HCT116 (cell line): Measurements from ENCODE around the gene PODN. TPM values are rescaled to one million over a fixed set of nuclear protein-coding genes. Genes with fewer than 3 reads are reported as not detected.

ENCODE experiments used
- ATAC-seq: fragments of 200-7000 bp; cut with Tn5 transposase; 2 replicates; pipeline ENCODE4 v1.9.1; 2020; ENCODE audit warnings: mild to moderate bottlenecking, moderate library complexity
- BruUV-seq: library from RNA; stranded (reverse); fragments of 400-500 nt; replicated peaks from 2 replicates; lab custom pipeline; 2021; lab: Mats Ljungman, UMichigan
- CTCF ChIA-PET: fragments of 300-600 bp; sonication (Branson Sonifier 250); formaldehyde crosslinking; loops from one replicate; lab custom pipeline; 2021; ENCODE audit warnings: antibody characterized with exemption; lab: Charles Lee
- POLR2A ChIA-PET: fragments of 300-600, 350-600 bp; sonication (Branson Sonifier 250); formaldehyde crosslinking; loops from one replicate; lab custom pipeline; 2021; ENCODE audit warnings: antibody characterized with exemption; lab: Charles Lee
- RAD21 ChIA-PET, 2 experiments: fragments of 300-600 bp; sonication (Branson Sonifier 250); formaldehyde crosslinking; loops; one replicate each; lab custom pipeline; 2023; ENCODE audit warnings: low total read pairs in 2 of 2; ENCODE audit not compliant: uncharacterized antibody in 2 of 2, unreplicated experiment in 2 of 2, low non-redundant PET in 1 of 2; lab: Charles Lee
- DNase-seq: peaks from one replicate; pipeline ENCODE4 v3.0.0-alpha.2; 2010; ENCODE audit warnings: low read depth, low spot score
- H2AFZ ChIP-seq: fragments of 200-600 bp; shearing (Covaris generic), sonication (generic); 2 replicates; pipeline ENCODE4 v1.6.1; 2017; ENCODE audit warnings: low read depth, mixed run types, mixed read lengths, antibody characterized with exemption, low read length; ENCODE audit not compliant: poor library complexity, severe bottlenecking
- H3K27ac ChIP-seq: 2 replicates; pipeline ENCODE4 v1.5.1; 2012; ENCODE audit warnings: low read depth, low read length
- H3K27me3 ChIP-seq: fragments of 200-600 bp; sonication (generic); 2 replicates; pipeline ENCODE4 v1.6.1; 2016; ENCODE audit warnings: mixed run types, low read length, mixed read lengths; ENCODE audit not compliant: insufficient read depth
- H3K36me3 ChIP-seq, 2 experiments: fragments of 200-500 bp in 1 of 2; fragments of 200-600 bp in 1 of 2; sonication (Bioruptor generic) in 1 of 2; sonication (generic) in 1 of 2; 2 replicates each; pipeline versions ENCODE4 v1.5.1 to v1.6.1; 2014 to 2016; ENCODE audit warnings: low read length in 2 of 2, inconsistent platforms in 1 of 2, mixed read lengths in 1 of 2, mixed run types in 1 of 2; ENCODE audit not compliant: insufficient read depth in 2 of 2, control insufficient read depth in 1 of 2
- H3K4me1 ChIP-seq, 2 experiments: fragments of 200-600 bp in 1 of 2; sonication (generic) in 1 of 2; 2 replicates each; pipeline versions ENCODE4 v1.5.1 to v1.6.1; 2012 to 2017; ENCODE audit warnings: low read length in 2 of 2, inconsistent platforms in 1 of 2, mild to moderate bottlenecking in 1 of 2, mixed read lengths in 1 of 2, mixed run types in 1 of 2, moderate library complexity in 1 of 2; ENCODE audit not compliant: insufficient read depth in 2 of 2, control insufficient read depth in 1 of 2
- H3K4me2 ChIP-seq: fragments of 200-600 bp; sonication (generic); 2 replicates; pipeline ENCODE4 v1.6.1; 2017; ENCODE audit warnings: mixed run types, low read length, mixed read lengths
- H3K4me3 ChIP-seq, 2 experiments: fragments of 200-600 bp in 1 of 2; sonication (generic) in 1 of 2; replicated peaks in 1 of 2; 2 replicates each; pipeline ENCODE4 v1.5.1; 2011 to 2016; ENCODE audit warnings: low read length in 2 of 2, control low read depth in 1 of 2, low read depth in 1 of 2, mild to moderate bottlenecking in 1 of 2, mixed read lengths in 1 of 2, mixed run types in 1 of 2
- H3K79me2 ChIP-seq: fragments of 200-600 bp; sonication (generic); 2 replicates; pipeline ENCODE4 v1.6.1; 2017; ENCODE audit warnings: mild to moderate bottlenecking, mixed run types, low read length, moderate library complexity, mixed read lengths; ENCODE audit not compliant: insufficient read depth
- H3K9ac ChIP-seq: fragments of 200-600 bp; sonication (generic); 2 replicates; pipeline ENCODE4 v1.6.1; 2016; ENCODE audit warnings: low read length, mixed read lengths
- H3K9me2 ChIP-seq: fragments of 200-600 bp; sonication (generic), shearing (Covaris generic); 2 replicates; pipeline ENCODE4 v1.6.1; 2017; ENCODE audit warnings: mixed run types, mild to moderate bottlenecking, moderate library complexity; ENCODE audit not compliant: insufficient read depth
- H3K9me3 ChIP-seq, 2 experiments: fragments of 200-500 bp in 1 of 2; fragments of 200-600 bp in 1 of 2; sonication (Bioruptor generic) in 1 of 2; sonication (generic) in 1 of 2; 2 replicates each; pipeline ENCODE4 v1.6.1; 2014 to 2017; ENCODE audit warnings: low read length in 2 of 2, mixed read lengths in 2 of 2, inconsistent platforms in 1 of 2, low read depth in 1 of 2, mild to moderate bottlenecking in 1 of 2, mixed run types in 1 of 2, moderate library complexity in 1 of 2; ENCODE audit not compliant: control insufficient read depth in 1 of 2, insufficient read depth in 1 of 2
- H4K20me1 ChIP-seq: fragments of 200-600 bp; sonication (generic), shearing (Covaris generic); 2 replicates; pipeline ENCODE4 v1.6.1; 2017; ENCODE audit warnings: mixed run types, mild to moderate bottlenecking, moderate library complexity; ENCODE audit not compliant: insufficient read depth
- ATF3 ChIP-seq: IDR thresholded peaks from 2 replicates; pipeline ENCODE4 v1.6.1; 2012
- CBX3 ChIP-seq: IDR thresholded peaks from 2 replicates; pipeline ENCODE4 v1.6.1; 2012; ENCODE audit warnings: low read depth
- CEBPB ChIP-seq: IDR thresholded peaks from 2 replicates; pipeline ENCODE4 v1.6.1; 2012; ENCODE audit warnings: low read depth
- EGR1 ChIP-seq: IDR thresholded peaks from 2 replicates; pipeline ENCODE4 v1.6.1; 2012; ENCODE audit warnings: low read depth
- ELF1 ChIP-seq: IDR thresholded peaks from 2 replicates; pipeline ENCODE4 v1.6.1; 2012; ENCODE audit warnings: low read depth, borderline replicate concordance
- FOSL1 ChIP-seq: IDR thresholded peaks from 2 replicates; pipeline ENCODE4 v1.6.1; 2012; ENCODE audit warnings: low read depth
- JUND ChIP-seq: IDR thresholded peaks from 2 replicates; pipeline ENCODE4 v1.6.1; 2012
- MAX ChIP-seq: IDR thresholded peaks from 2 replicates; pipeline ENCODE4 v1.6.1; 2012
- POLR2A ChIP-seq: IDR thresholded peaks from 2 replicates; pipeline ENCODE4 v1.7.0; 2011; ENCODE audit warnings: borderline replicate concordance; ENCODE audit not compliant: insufficient read depth, insufficient read length; ENCODE audit errors: extremely low read depth
- RAD21 ChIP-seq: IDR thresholded peaks from 2 replicates; pipeline ENCODE4 v1.6.1; 2012; ENCODE audit warnings: low read depth, mild to moderate bottlenecking
- REST ChIP-seq: IDR thresholded peaks from 2 replicates; pipeline ENCODE4 v1.6.1; 2012; ENCODE audit warnings: low read depth
- SIN3A ChIP-seq: IDR thresholded peaks from 2 replicates; pipeline ENCODE4 v1.6.1; 2012; ENCODE audit warnings: low read depth
- SP1 ChIP-seq: IDR thresholded peaks from 2 replicates; pipeline ENCODE4 v1.6.1; 2012; ENCODE audit warnings: low read depth
- SRF ChIP-seq: IDR thresholded peaks from 2 replicates; pipeline ENCODE4 v1.6.1; 2012; ENCODE audit warnings: low read depth
- TCF7L2 ChIP-seq: IDR thresholded peaks from 2 replicates; pipeline ENCODE4 v1.7.0; 2011; ENCODE audit warnings: borderline replicate concordance, inconsistent platforms; ENCODE audit not compliant: insufficient read depth, insufficient read length; ENCODE audit errors: extremely low read depth
- ZBTB33 ChIP-seq: IDR thresholded peaks from 2 replicates; pipeline ENCODE4 v1.6.1; 2011; ENCODE audit warnings: mild to moderate bottlenecking, low read length, moderate library complexity; ENCODE audit not compliant: insufficient replicate concordance; ENCODE audit errors: extremely low read depth
- ZNF274 ChIP-seq: fragments of 200-500 bp; sonication (Bioruptor generic); IDR thresholded peaks from 2 replicates; pipeline ENCODE4 v1.6.1; 2014; ENCODE audit warnings: mild to moderate bottlenecking, low read depth, low read length, inconsistent platforms
- intact Hi-C: fragments of 100-400 bp; cut with micrococcal nuclease; formaldehyde crosslinking; loops from 2 replicates; pipeline ENCODE4 v1.10.0; 2022
- total RNA-seq: library from RNA; stranded (reverse); gene quantifications from one replicate; pipeline ENCODE4 v1.2.1, GENCODE V29; 2021; ENCODE audit not compliant: unreplicated experiment
- TF ChIP-seq, protein P1 (sequence below), 3 experiments: fragments of 200-600 bp in 1 of 3; sonication (generic) in 1 of 3; IDR thresholded peaks in 2 of 3; conservative IDR thresholded peaks in 1 of 3; 2 replicates each; pipeline ENCODE4 v1.5.1; 2012 to 2017; ENCODE audit warnings: low read depth in 2 of 3, low read length in 2 of 3, antibody characterized with exemption in 1 of 3, borderline replicate concordance in 1 of 3, control low read depth in 1 of 3, mild to moderate bottlenecking in 1 of 3, mixed read lengths in 1 of 3, mixed run types in 1 of 3, moderate library complexity in 1 of 3; ENCODE audit not compliant: insufficient read depth in 1 of 3

Gene PODN
- total RNA-seq, 1 experiment from 2014 or later = 0.22 TPM

GRCh38 chr1:53126495-53126894 is 64.5 kb downstream of the PODN start:
- ChIA-PET RAD21 (no interaction called here), POLR2A (no interaction called here), CTCF (no interaction called here)
- H3K79me2 ChIP-seq = no peaks in the 10 kb centered on the region
- H3K4me2 ChIP-seq = no peak overlapping the region
- BruUV-seq = no TSS peak
- no peaks in the 10 kb centered on the region for H3K9me2 ChIP-seq
- no peak overlapping the region for H3K27ac ChIP-seq
- H3K36me3 ChIP-seq = no peaks in the 10 kb centered on the region
- intact Hi-C loops = no loop called here
- no peaks in the 10 kb centered on the region for H3K27me3 ChIP-seq
- H3K9me3 ChIP-seq = no peaks in the 10 kb centered on the region
- no peaks in the 10 kb centered on the region for H3K4me1 ChIP-seq
- H3K9ac ChIP-seq = no peak overlapping the region
- ATAC-seq (no peak), DNase-seq (no peak)
- no peaks in the 10 kb centered on the region for H4K20me1 ChIP-seq
- H2AFZ ChIP-seq = no peak overlapping the region
- TF ChIP-seq ZBTB33 = no peak
- no peak for TF ChIP-seq MAX
- TF ChIP-seq RAD21 = no peak
- no peak for TF ChIP-seq SRF
- TF ChIP-seq SIN3A = no peak
- TF ChIP-seq ZNF274 = no peak
- no peak for TF ChIP-seq CEBPB
- no peak for TF ChIP-seq POLR2A
- TF ChIP-seq SP1 = no peak
- no peak for TF ChIP-seq FOSL1
- TF ChIP-seq TCF7L2 = no peak
- no peak for TF ChIP-seq ATF3
- TF ChIP-seq ELF1 = no peak
- no peak for TF ChIP-seq JUND
- TF ChIP-seq, protein P1, sequence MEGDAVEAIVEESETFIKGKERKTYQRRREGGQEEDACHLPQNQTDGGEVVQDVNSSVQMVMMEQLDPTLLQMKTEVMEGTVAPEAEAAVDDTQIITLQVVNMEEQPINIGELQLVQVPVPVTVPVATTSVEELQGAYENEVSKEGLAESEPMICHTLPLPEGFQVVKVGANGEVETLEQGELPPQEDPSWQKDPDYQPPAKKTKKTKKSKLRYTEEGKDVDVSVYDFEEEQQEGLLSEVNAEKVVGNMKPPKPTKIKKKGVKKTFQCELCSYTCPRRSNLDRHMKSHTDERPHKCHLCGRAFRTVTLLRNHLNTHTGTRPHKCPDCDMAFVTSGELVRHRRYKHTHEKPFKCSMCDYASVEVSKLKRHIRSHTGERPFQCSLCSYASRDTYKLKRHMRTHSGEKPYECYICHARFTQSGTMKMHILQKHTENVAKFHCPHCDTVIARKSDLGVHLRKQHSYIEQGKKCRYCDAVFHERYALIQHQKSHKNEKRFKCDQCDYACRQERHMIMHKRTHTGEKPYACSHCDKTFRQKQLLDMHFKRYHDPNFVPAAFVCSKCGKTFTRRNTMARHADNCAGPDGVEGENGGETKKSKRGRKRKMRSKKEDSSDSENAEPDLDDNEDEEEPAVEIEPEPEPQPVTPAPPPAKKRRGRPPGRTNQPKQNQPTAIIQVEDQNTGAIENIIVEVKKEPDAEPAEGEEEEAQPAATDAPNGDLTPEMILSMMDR (IDR thresholded peaks at IDR 0.05 in 2 of 3, conservative IDR thresholded peaks at IDR 0.05 in 1 of 3; ENCODE audit: borderline replicate concordance in 1 of 3, insufficient read depth in 1 of 3, low read depth in 2 of 3, low read length in 2 of 3) = no peak
- no peak for TF ChIP-seq REST
- no peak for TF ChIP-seq CBX3
- no peak for TF ChIP-seq EGR1
- H3K4me3 ChIP-seq = no peak overlapping the region
